ENCODE measurements around the gene SRBD1. TPM values are rescaled to one million over a fixed set of nuclear protein-coding genes. Genes with fewer than 3 reads are reported as not detected.

Gene SRBD1
- total RNA-seq, 2 donors from 2014 or later = 19.0 to 22.3 TPM

GRCh38 chr2:45651415-45652089 is 40.5 kb upstream of the SRBD1 start, which contains the start of gene PRKCE:
PRKCE (plus strand) TSS chr2:45651675.
- DNase-seq (ENCODE audit: low spot score) (peak; percentile 20), ATAC-seq (ENCODE audit: insufficient number of reproducible peaks, low FRiP score, low read depth) (no peak)
- TF ChIP-seq CTCF (IDR thresholded peaks at IDR 0.05) = no peak
- peaks cover 3 to 24% of the 10 kb centered on the region in 2 donors for H3K4me1 ChIP-seq (ENCODE audit: control insufficient read depth in 1 of 2, low read depth in 2 of 2)
- H3K4me3 ChIP-seq = peak within 1 kb of the TSS; percentile 91
- H3K27me3 ChIP-seq (replicated peaks; ENCODE audit: insufficient read depth) = no peaks in the 10 kb centered on the region
- no peaks in the 10 kb centered on the region for H3K36me3 ChIP-seq
- no peaks in the 10 kb centered on the region for H3K9me3 ChIP-seq
- H3K27ac ChIP-seq = peak within 1 kb of the TSS; percentile 93 to 94

- H3K27ac ChIP-seq = peak overlapping the region; percentile 93 to 94
- no peaks in the 10 kb centered on the region for H3K27me3 ChIP-seq (replicated peaks; ENCODE audit: insufficient read depth)
- DNase-seq (ENCODE audit: low spot score) (peak; percentile 90), ATAC-seq (ENCODE audit: insufficient number of reproducible peaks, low FRiP score, low read depth) (peak; percentile 47)
- peaks cover 3 to 24% of the 10 kb centered on the region in 2 donors for H3K4me1 ChIP-seq (ENCODE audit: control insufficient read depth in 1 of 2, low read depth in 2 of 2)
- H3K4me3 ChIP-seq = peak overlapping the region; percentile 91
- no peaks in the 10 kb centered on the region for H3K9me3 ChIP-seq
- no peaks in the 10 kb centered on the region for H3K36me3 ChIP-seq
- peak; percentile 34 for TF ChIP-seq CTCF (IDR thresholded peaks at IDR 0.05)
These were observed 39.9 kb upstream of the SRBD1 start for GRCh38 chr2:45650851-45651414.

- Histone ChIP-seq H3K4me3 (peak overlapping the region; percentile 91), H3K27ac (peak overlapping the region; percentile 93 to 94), H3K36me3 (no peaks in the 10 kb centered on the region), H3K4me1 (ENCODE audit: control insufficient read depth in 1 of 2, low read depth in 2 of 2) (peaks cover 3 to 24% of the 10 kb centered on the region in 2 donors), H3K27me3 (replicated peaks; ENCODE audit: insufficient read depth) (no peaks in the 10 kb centered on the region), H3K9me3 (no peaks in the 10 kb centered on the region)
- TF ChIP-seq CTCF (IDR thresholded peaks at IDR 0.05) = no peak
- ATAC-seq (ENCODE audit: insufficient number of reproducible peaks, low FRiP score, low read depth) (peak; percentile 47), DNase-seq (ENCODE audit: low spot score) (peak; percentile 19)
These were observed 39.1 kb upstream of the SRBD1 start for GRCh38 chr2:45649858-45650811.

GRCh38 chr2:45649462-45649857 is 38.4 kb upstream of the SRBD1 start:
- Histone ChIP-seq H3K4me1 (ENCODE audit: control insufficient read depth in 1 of 2, low read depth in 2 of 2) (peaks cover 3 to 24% of the 10 kb centered on the region in 2 donors), H3K36me3 (no peaks in the 10 kb centered on the region), H3K9me3 (no peaks in the 10 kb centered on the region), H3K27ac (peak overlapping the region; percentile 93 to 94), H3K27me3 (replicated peaks; ENCODE audit: insufficient read depth) (no peaks in the 10 kb centered on the region), H3K4me3 (peak overlapping the region; percentile 91)
- ATAC-seq (ENCODE audit: insufficient number of reproducible peaks, low FRiP score, low read depth) (no peak), DNase-seq (ENCODE audit: low spot score) (no peak)
- TF ChIP-seq CTCF (IDR thresholded peaks at IDR 0.05) = no peak

- no peak for TF ChIP-seq CTCF (IDR thresholded peaks at IDR 0.05)
- Histone ChIP-seq H3K9me3 (no peaks in the 10 kb centered on the region), H3K27ac (no peak overlapping the region), H3K4me3 (no peak overlapping the region), H3K36me3 (no peaks in the 10 kb centered on the region), H3K4me1 (ENCODE audit: control insufficient read depth in 1 of 2, low read depth in 2 of 2) (peaks cover under 1 to 21% of the 10 kb centered on the region in 2 donors), H3K27me3 (replicated peaks; ENCODE audit: insufficient read depth) (no peaks in the 10 kb centered on the region)
- ATAC-seq (ENCODE audit: insufficient number of reproducible peaks, low FRiP score, low read depth) = no peak
- DNase-seq (ENCODE audit: low spot score) = no peak
These were observed 37.6 kb upstream of the SRBD1 start for GRCh38 chr2:45648636-45649035.

All from thoracic aorta (tissue), 2 donors.